Renal cortex interstitium (tissue), 11 donors: ENCODE measurements around the gene MAG. TPM values are rescaled to one million over a fixed set of nuclear protein-coding genes. Genes with fewer than 3 reads are reported as not detected.

ENCODE experiments used
- DNase-seq, 11 donors: peaks; one replicate each; pipeline ENCODE4 v3.0.0-alpha.2; 2013; ENCODE audit warnings: low read depth in 9 of 11, low spot score in 4 of 11; ENCODE audit errors: extremely low read depth in 1 of 11
- polyA plus RNA-seq, 3 donors: library from polyadenylated mRNA; unstranded; fragments of 120-200 nt; gene quantifications; one replicate each; pipeline ENCODE4 v1.2.1, GENCODE V29; 2013; ENCODE audit not compliant: insufficient read length in 3 of 3

The MAG gene
- polyA plus RNA-seq, 3 donors: 2.4 to 5.2 (median 4.8) TPM

GRCh38 chr19:35310331-35310730 is 18.4 kb downstream of the MAG start:
- DNase-seq: no peak

DNA sequence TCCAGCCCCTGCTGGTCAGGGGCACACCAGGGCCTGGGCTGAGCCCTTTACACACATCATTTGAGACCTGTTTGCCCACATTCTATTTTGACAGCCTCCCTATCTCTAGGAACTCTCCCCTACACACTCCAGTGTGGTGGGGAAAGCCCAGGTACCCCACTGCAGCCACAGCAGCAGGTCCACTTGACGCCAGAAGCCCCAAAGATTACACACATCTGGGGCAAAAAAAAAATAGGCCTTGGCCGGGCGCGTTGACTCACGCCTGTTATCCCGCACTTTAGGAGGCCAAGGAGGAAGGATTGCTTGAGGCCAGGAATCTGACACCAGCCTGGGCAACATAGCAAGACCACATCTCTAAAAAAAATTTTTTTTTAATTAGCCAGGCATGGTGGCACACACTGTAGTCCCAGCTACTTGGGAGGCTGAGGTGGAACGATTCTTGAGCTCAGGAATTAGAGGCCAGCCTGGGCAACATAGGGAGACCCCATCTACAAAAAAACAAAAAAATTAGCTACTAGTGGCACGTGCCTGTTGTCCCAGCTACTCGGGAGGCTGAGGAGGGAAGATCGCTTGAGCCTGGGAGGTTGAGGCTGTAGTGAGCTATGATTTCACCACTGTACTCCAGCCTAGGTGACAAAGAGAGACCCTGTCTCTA is 19.0 kb downstream of the MAG start:
- no peak for DNase-seq

GRCh38 chr19:35311901-35312665 is 20.1 kb downstream of the MAG start:
- DNase-seq: no peak

DNA sequence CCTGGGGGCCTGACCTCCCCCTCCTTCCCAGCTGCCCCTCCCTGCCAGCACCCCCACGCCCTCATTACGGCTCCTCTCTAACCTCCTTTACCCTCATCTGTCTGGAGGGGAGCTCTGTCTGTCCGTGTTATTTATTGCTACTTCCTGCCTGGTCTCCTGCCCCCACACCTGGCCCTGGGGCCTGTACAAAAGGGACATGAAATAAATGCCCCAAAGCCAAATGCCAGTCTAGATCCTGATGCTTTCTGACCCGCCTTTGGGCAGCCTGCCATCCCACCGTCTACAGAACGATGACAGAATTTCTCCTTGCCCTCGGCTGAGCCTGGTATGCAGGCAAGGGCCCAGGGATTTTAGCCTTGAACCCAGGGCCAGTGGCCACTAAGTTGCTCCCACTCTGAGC is 21.6 kb downstream of the MAG start:
- no peak for DNase-seq

DNA sequence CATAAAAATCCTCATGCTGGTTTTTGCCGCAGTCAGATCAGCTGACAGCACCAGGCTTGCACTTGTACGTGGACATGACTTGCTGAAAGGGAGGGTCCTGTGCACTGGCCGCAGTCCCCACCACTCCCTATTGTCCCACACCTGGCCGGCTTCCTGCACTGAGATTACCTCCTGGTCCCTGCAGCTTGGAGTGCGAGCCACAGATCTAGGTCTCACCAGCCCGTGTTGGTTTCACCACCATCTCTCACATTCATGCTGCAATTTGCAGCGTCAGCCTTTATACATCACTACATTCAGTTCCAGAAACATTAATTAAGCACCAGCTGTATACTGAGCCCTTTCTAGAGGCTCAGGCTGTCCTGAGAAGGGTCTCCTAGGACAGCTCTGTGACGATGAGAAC is 22.1 kb downstream of the MAG start:
- DNase-seq: no peak

DNA sequence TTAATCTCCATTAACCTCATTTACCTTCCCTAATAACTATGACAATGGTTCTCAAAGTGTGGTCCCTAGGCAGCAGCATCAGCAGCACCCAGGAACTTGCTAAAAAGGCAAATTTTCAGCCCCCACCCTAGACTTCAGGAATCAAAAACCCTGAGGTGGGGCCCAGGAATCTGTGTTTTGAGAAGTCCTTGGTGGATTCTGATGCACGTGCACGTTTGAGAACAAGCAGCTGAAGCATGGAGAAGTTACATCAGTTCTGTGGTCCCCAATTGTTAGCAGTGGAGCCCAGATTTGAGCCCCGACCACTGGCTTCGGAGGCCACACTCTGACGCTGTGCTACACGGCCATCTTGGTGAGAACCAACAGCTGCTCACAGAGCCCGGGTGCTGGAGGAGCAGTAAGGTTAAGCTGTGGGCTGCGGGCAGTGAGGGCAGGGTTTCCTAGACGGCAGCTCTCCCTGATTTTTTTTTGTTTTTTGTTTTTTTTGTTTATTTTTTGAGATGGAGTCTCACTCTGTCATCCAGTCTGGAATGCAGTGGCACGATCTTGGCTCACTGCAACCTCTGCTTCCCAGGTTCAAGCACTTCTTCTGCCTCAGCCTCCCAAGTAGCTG is 23.0 kb downstream of the MAG start:
- DNase-seq: no peak

DNA sequence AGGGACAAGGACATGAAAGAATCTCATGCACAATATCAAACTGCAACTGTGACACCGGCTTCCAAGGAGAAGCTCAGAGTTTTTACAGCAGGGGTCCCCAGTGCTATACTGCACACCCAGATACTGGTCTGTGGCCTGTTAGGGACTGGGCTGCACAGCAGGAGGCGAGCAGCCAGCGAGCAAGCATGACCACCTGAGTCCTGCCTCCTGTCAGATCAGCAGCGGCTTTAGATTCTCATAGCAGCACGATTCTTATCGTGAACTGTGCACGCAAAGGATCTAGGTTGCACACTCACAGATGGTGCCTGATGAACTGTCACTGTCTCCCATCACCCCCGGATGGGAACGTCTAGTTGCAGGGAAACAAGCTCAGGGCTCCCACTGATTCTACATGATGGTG is 23.9 kb downstream of the MAG start:
- no peak for DNase-seq

GRCh38 chr19:35316560-35316959 is 24.6 kb downstream of the MAG start:
- no peak for DNase-seq

- no peak for DNase-seq
Observed at GRCh38 chr19:35317464-35318043, 25.6 kb downstream of the MAG start.

GRCh38 chr19:35318679-35319448 is 26.9 kb downstream of the MAG start:
- no peak for DNase-seq

DNA sequence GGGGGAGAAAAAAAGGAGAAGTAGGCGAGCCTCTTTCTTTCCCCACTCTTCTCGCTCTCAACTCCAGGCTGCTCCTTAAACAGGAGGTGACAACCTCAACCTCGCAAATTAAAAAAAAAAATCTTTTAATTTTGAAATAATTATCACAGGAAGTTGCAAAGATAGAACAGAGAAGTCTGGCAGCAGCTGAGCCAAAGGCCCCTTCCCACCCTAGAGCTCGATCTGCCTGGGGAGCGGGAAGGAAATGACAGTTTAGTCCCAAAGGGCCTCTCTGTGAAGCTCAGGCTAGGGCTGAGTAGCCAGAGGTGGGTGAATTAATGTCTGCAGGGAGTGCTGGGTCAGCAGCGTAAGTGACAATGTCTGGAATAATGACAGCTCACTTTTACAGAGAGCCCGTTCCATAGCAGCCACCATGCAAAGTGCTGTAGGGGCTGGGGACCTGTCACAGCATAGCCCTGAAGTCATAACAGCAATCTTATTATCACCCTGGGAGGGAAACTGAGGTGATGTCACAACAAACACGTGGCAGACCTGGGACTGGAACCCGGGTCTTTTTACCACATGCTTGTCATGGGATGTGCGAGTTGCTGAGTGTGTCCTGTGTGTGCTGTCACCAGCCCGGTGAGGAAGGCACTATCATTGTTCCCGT is 28.2 kb downstream of the MAG start:
- DNase-seq: no peak

GRCh38 chr19:35321291-35321690 is 29.3 kb downstream of the MAG start:
- no peak for DNase-seq

DNA sequence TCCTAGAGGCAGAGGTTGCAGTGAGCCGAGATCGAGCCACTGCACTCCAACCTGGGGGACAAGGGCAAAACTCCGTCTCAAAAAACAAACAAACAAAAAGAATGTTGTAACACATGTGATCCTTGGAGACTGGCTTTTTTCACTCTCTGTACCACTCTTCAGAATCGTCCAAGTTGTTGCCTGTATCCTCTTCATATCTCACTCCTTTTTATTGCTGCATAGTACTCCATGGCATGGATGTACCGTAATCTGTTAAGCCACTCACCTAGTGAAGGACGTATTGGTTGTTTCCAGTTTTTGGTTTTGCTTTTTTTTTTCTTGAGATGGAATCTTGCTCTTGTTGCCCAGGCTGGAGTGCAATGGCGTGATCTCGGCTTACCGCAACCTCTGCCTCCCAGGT is 30.1 kb downstream of the MAG start:
- no peak for DNase-seq

GRCh38 chr19:35327642-35328041 is 35.7 kb downstream of the MAG start:
- DNase-seq: no peak

DNA sequence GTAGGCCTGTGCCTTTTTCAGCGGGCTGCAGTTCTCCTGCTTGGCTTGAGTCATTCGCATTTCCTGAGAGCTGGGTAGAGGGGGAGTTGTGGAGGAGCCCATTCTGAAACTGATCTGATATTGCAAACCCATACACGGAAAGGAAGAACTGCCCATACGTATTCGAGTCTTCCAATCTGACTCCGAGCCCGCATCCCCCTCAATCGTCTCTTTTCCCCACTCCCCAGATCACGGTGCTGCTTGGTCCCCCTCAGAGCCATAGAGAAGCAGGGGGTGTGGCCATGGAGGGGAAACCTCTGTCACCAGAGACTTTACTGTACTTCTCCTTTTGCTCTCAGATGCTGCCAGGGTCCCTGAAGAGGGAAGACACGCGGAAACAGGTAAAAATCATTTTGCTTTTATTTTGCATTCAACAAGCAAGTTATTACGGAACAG is 36.9 kb downstream of the MAG start, which contains the start of gene CD22:
Gene CD22 (plus strand): TSS at position 337 of the 435 bp plus-strand sequence. CDS start 2,854 bp downstream, outside the sequence.
- no peak for DNase-seq

DNA sequence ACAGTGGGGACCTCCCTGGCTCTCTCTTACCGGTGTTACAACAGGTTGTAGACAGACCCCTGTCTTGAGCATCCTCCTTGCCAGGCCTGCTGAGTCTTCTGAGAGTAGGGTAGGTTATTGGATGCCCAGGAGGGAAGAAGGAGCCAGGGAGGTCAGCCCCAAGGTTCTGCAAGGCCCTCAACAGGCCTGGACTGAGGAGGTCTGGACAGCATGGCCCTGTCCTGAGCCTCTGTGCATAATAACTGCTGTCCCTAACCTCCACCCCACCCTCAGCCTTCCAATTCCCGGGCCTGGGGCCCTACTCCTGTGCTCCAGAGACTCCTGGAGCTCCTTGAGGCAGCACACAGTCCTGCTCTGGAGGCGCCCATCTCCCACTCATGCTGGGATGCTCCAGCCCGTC is 37.4 kb downstream of the MAG start:
- DNase-seq: no peak

- no peak for DNase-seq
Observed at GRCh38 chr19:35330475-35330874, 38.5 kb downstream of the MAG start.

DNA sequence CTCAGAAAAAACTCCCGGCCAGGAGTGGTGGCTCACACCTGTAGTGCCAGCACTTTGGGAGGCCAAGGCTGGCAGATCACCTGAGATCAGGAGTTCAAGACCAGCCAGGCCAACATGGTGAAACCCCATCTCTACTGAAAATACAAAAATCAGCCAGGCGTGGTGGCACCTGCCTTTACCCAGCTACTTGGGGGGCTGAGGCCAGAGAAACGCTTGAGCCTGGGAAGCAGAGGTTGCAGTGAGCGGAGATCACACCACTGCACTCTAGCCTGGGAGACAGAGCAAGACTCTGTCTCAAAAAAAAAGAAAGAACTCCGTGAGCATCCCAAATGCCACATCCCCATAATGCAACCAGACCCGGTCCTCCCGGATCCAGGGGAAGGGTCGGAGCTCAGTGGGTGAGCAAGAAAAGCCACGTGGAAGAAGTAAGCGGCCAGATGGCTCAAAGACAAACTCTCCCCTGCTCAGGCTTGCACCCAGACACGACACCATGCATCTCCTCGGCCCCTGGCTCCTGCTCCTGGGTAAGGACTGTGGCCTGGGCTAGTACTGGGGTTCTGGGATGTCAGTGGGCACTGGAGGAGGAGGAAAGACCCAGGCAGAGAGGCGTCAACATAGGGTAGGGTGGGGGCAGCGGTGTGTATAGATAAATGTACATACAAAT is 39.7 kb downstream of the MAG start:
- DNase-seq: no peak
